Body of pancreas (tissue), 4 donors: ENCODE data around the gene TMEM14A.

ENCODE experiments used
- POLR2A ChIP-seq, 3 donors: fragments of 450-650 bp; IDR thresholded peaks; one replicate each; pipeline ENCODE4 v1.6.1; 2016; ENCODE audit warnings: antibody characterized with exemption in 3 of 3, mild to moderate bottlenecking in 2 of 3
- TF ChIP-seq, protein P1 (sequence below), 7 experiments: fragments of 450-650 bp in 4 of 7; fragments of 200-600 bp in 3 of 7; sonication (generic) in 3 of 7; IDR thresholded peaks; one replicate each; pipeline ENCODE4 v1.5.1; 2016 to 2019; ENCODE audit warnings: antibody characterized with exemption in 7 of 7

DNA sequence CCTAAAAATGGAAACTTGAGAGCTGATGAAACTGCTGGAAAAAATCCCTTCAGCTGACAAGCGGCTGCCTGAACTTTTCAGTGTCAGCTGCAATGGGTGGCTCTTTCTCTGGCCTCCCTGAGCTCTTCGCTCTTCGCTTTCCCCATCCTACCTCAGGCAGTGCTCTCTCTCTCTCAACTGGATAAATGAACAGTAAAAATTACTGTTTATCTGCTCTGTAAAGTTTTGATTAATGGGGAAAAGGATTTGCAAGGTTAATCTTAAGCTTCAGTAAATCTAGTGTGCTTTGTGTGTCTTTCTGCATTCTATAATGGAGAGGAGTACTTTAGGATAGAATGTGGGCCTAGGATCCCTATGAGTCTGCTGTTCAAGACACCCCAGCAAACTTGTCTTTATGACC is 35.1 kb downstream of the TMEM14A start:
- TF ChIP-seq, protein P1, sequence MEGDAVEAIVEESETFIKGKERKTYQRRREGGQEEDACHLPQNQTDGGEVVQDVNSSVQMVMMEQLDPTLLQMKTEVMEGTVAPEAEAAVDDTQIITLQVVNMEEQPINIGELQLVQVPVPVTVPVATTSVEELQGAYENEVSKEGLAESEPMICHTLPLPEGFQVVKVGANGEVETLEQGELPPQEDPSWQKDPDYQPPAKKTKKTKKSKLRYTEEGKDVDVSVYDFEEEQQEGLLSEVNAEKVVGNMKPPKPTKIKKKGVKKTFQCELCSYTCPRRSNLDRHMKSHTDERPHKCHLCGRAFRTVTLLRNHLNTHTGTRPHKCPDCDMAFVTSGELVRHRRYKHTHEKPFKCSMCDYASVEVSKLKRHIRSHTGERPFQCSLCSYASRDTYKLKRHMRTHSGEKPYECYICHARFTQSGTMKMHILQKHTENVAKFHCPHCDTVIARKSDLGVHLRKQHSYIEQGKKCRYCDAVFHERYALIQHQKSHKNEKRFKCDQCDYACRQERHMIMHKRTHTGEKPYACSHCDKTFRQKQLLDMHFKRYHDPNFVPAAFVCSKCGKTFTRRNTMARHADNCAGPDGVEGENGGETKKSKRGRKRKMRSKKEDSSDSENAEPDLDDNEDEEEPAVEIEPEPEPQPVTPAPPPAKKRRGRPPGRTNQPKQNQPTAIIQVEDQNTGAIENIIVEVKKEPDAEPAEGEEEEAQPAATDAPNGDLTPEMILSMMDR (IDR thresholded peaks at IDR 0.05) = no peak
- no peak for TF ChIP-seq POLR2A (IDR thresholded peaks at IDR 0.05)
